Epithelial cell of esophagus (primary cell): ENCODE measurements around the gene CFAP57.

Source experiments
- DNase-seq: peaks from one replicate; pipeline ENCODE4 v3.0.0; 2010; ENCODE audit warnings: low read depth
- H3K4me3 ChIP-seq: 2 replicates; pipeline ENCODE4 v1.5.1; 2011; ENCODE audit warnings: mild to moderate bottlenecking, low read length, control low read depth
- TF ChIP-seq, protein P1 (sequence below): IDR thresholded peaks from 2 replicates; pipeline ENCODE4 v1.5.1; 2011; ENCODE audit warnings: low read depth, mild to moderate bottlenecking, low read length, control low read depth, inconsistent platforms; ENCODE audit not compliant: insufficient read depth; ENCODE audit errors: missing control alignments

The CFAP57 gene

GRCh38 chr1:43282220-43283195 is 110.4 kb downstream of the CFAP57 start:
- no peak overlapping the region for H3K4me3 ChIP-seq
- TF ChIP-seq, protein P1, sequence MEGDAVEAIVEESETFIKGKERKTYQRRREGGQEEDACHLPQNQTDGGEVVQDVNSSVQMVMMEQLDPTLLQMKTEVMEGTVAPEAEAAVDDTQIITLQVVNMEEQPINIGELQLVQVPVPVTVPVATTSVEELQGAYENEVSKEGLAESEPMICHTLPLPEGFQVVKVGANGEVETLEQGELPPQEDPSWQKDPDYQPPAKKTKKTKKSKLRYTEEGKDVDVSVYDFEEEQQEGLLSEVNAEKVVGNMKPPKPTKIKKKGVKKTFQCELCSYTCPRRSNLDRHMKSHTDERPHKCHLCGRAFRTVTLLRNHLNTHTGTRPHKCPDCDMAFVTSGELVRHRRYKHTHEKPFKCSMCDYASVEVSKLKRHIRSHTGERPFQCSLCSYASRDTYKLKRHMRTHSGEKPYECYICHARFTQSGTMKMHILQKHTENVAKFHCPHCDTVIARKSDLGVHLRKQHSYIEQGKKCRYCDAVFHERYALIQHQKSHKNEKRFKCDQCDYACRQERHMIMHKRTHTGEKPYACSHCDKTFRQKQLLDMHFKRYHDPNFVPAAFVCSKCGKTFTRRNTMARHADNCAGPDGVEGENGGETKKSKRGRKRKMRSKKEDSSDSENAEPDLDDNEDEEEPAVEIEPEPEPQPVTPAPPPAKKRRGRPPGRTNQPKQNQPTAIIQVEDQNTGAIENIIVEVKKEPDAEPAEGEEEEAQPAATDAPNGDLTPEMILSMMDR = no peak
- DNase-seq = no peak

DNA sequence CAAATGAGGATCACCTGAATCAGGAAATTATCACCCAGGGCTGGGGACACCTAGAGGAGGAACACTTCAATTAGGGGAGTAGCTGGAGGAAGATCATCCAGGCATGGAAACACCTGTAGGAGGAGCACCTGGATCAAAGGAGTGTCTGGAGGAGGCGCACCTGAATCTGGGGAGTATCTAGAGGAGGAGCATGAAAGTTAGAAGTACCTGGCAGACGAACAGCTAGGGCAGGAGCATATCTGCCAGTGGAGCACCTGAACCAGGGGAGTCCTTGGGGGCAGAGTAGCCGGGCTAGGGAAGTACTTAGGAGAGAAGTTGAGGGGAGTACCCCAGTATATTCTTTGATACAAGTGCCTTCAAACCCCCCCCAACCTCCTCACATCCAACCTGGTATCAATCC is 111.9 kb downstream of the CFAP57 start:
- no peak overlapping the region for H3K4me3 ChIP-seq
- TF ChIP-seq, protein P1 = no peak
- DNase-seq = no peak

GRCh38 chr1:43284546-43285110 is 112.5 kb downstream of the CFAP57 start:
- TF ChIP-seq, protein P1 = no peak
- DNase-seq = no peak
- H3K4me3 ChIP-seq = peak overlapping the region; percentile 79

DNA sequence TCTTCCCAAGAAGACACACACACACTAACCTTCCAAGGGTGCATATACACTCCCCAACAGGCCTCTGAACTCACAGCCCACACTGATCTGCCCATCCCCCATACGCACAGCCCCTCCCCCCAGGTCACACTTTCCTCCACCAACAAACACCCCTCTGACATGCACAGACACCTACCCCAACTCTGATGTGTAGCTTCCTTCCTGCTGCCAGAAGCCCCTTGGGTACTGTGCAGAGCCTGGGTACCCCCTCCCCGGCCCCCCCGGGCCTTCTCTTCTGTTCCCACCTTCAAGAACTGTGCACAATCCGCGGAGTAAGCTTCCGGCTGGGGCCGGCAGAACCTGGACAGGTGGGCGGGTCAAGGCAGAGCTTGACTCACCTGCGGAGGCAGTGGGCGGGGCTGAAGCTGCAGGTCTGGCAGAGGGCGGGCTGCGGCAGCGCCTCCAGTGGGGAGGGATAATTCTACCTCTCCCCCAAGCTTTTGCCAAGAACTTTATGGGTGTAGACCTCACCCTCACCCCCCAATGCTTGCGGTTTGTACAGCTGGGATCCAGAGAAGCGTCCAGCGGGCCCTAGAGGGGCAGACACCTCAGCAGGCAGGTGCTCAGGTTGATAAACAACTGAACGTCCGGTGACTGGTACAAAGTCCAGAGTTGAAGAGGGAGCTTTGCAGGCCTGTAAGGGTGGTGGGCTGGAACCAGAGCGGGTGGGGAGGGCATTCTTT is 113.3 kb downstream of the CFAP57 start, which contains the start of gene C1orf210:
Gene C1orf210 (minus strand): TSS at position 313 of the 722 bp plus-strand sequence. CDS start 2,311 bp downstream, outside the sequence.
- peak within 1 kb of the TSS; percentile 79 for H3K4me3 ChIP-seq
- TF ChIP-seq, protein P1 = peak; percentile 72
- DNase-seq = peak; percentile 94

DNA sequence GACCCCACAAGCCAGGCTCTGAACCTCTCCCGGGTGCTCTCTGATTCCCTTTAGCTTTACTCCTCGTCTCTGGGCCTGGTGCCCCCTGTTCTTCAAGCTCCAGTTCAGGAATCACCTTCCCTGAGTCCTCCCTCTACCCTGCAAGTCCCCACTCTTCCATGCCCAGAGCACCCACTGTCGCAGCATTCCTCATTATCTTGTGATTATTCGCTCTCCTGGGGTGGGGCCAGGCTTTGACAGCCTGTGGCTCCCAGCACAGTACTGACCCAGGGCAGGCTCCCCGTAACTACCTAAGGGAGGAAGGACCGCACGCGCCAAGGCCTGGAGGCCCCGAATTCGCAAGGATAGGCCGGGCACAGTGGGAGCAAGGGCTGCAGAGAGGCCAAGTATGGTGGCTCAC is 114.0 kb downstream of the CFAP57 start:
- no peak overlapping the region for H3K4me3 ChIP-seq
- TF ChIP-seq, protein P1 = no peak
- DNase-seq = no peak

DNA sequence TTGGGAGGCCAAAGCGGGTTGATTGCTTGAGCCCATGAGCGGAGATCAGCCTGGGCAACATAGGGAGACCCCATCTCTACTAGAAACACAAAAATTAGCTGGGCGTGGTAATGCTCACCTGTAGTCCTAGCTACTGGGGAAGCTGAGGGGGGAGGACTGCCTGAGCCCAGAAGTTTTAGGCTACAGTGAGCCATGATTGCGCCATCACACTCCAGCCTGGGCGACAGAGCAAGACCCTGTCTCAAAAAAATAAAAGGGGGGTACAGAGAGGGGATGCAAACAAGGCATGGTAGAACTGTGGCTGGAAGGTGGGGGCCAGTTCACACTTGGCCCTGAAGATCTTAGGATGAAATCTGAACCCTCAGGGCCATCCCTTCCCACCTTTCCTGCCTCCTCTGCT is 114.4 kb downstream of the CFAP57 start:
- TF ChIP-seq, protein P1 = no peak
- no peak overlapping the region for H3K4me3 ChIP-seq
- DNase-seq = no peak
